Suprapubic skin (tissue), 4 donors: ENCODE measurements around the gene CASP9. TPM values are rescaled to one million over a fixed set of nuclear protein-coding genes. Genes with fewer than 3 reads are reported as not detected.

Experiments used
- DNase-seq, 2 donors: peaks; one replicate each; pipeline ENCODE4 v3.0.0-alpha.2; 2019; ENCODE audit warnings: low spot score in 2 of 2
- H3K27ac ChIP-seq: fragments of 200-600 bp; sonication (generic); one replicate; pipeline ENCODE4 v1.5.1; 2019
- H3K27me3 ChIP-seq: fragments of 200-600 bp; sonication (generic); one replicate; pipeline ENCODE4 v1.5.1; 2019
- H3K36me3 ChIP-seq: fragments of 200-600 bp; sonication (generic); one replicate; pipeline ENCODE4 v1.5.1; 2019
- H3K4me1 ChIP-seq: fragments of 200-600 bp; sonication (generic); one replicate; pipeline ENCODE4 v1.5.1; 2019
- H3K4me3 ChIP-seq: fragments of 200-600 bp; sonication (generic); one replicate; pipeline ENCODE4 v1.5.1; 2019; ENCODE audit warnings: mild to moderate bottlenecking
- H3K9me3 ChIP-seq: fragments of 200-600 bp; sonication (generic); one replicate; pipeline ENCODE4 v1.5.1; 2019
- CTCF ChIP-seq, 2 donors: fragments of 200-600 bp in 1 of 2; fragments of 450-650 bp in 1 of 2; sonication (generic) in 1 of 2; IDR thresholded peaks; one replicate each; pipeline ENCODE4 v1.5.1; 2016 to 2019; ENCODE audit warnings: antibody characterized with exemption in 2 of 2, mild to moderate bottlenecking in 1 of 2, moderate library complexity in 1 of 2
- EP300 ChIP-seq: sonication (generic); formaldehyde crosslinking; IDR thresholded peaks from one replicate; pipeline ENCODE4 v1.6.1; 2017; ENCODE audit warnings: antibody characterized with exemption
- POLR2A ChIP-seq, 2 donors: fragments of 450-650 bp; IDR thresholded peaks; one replicate each; pipeline ENCODE4 v1.6.1; 2017; ENCODE audit warnings: antibody characterized with exemption in 2 of 2, mild to moderate bottlenecking in 2 of 2, moderate library complexity in 2 of 2
- POLR2AphosphoS5 ChIP-seq, 3 donors: sonication (generic); formaldehyde crosslinking; IDR thresholded peaks; one replicate each; pipeline ENCODE4 v1.6.1; 2017; ENCODE audit warnings: antibody characterized with exemption in 3 of 3
- WGBS: methylation state at CpG from one replicate; pipeline ENCODE4 v1.1.5; 2018; 5-methylcytosine and 5-hydroxymethylcytosine counted together
- total RNA-seq, 4 donors: library from RNA; depleted of rRNA; stranded (reverse); fragments of >200 nt; gene quantifications; one replicate each; pipeline ENCODE4 v1.1.0, GENCODE V29; 2016

CASP9 gene
- total RNA-seq, 4 donors from 2014 or later = 7.0 to 12.6 (median 9.7) TPM

DNA sequence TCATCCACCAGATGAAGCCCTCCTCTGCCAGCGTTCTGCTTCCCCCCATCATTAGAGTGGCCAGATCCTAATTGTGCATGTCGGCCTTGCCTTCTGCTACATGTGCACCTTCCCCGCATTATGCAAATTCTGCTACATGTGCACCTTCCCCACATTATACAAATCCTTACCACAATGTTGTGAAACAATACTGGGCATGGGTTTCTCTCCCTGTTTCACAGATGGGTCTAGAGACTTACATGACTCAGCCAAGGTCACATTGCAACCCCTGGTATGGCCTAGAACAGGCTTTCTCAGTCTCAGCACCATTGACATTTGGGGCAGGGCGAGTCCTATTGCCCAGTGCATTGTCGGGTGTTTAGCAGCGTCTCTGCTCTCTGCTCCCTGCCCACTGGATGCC lies 68.5 kb downstream of the CASP9 start:
- H3K27me3 ChIP-seq = peaks cover 3% of the 10 kb centered on the region
- 83% methylated on average over 6 of the region's 6 CpGs for WGBS
- no peaks in the 10 kb centered on the region for H3K36me3 ChIP-seq
- no peak overlapping the region for H3K4me3 ChIP-seq
- no peak for DNase-seq
- H3K27ac ChIP-seq = no peak overlapping the region
- H3K4me1 ChIP-seq = peaks cover 5% of the 10 kb centered on the region
- no peak for TF ChIP-seq CTCF (IDR thresholded peaks at IDR 0.05)
- TF ChIP-seq POLR2A (IDR thresholded peaks at IDR 0.05) = no peak
- no peak for TF ChIP-seq POLR2AphosphoS5 (IDR thresholded peaks at IDR 0.05)
- no peak for TF ChIP-seq EP300
- H3K9me3 ChIP-seq = no peaks in the 10 kb centered on the region

DNA sequence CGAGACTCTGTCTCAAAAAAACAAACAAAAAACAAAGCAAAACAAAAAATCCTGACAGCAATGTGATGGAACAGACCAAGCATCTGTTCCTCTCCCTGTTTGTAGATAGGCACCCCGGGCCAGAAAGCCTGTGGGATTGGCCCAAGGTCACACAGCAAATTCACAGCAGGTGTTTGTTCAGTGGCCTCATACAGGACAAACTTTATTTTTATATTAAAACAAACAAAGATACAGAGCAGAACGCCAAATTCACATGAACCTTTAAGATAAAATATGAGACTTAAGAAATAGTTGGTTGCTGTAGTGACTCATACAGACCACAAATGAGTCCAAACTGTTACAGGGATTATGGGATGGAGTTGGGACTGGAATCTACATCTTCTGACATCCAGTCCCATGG lies 69.8 kb downstream of the CASP9 start:
- H3K27ac ChIP-seq = no peak overlapping the region
- H3K9me3 ChIP-seq = no peaks in the 10 kb centered on the region
- H3K4me3 ChIP-seq = no peak overlapping the region
- 82% methylated on average over 3 of the region's 3 CpGs for WGBS
- no peaks in the 10 kb centered on the region for H3K4me1 ChIP-seq
- no peak for TF ChIP-seq CTCF (IDR thresholded peaks at IDR 0.05)
- TF ChIP-seq POLR2A (IDR thresholded peaks at IDR 0.05) = no peak
- no peak for TF ChIP-seq EP300
- no peak for TF ChIP-seq POLR2AphosphoS5 (IDR thresholded peaks at IDR 0.05)
- peaks cover 3% of the 10 kb centered on the region for H3K27me3 ChIP-seq
- DNase-seq = no peak
- H3K36me3 ChIP-seq = no peaks in the 10 kb centered on the region

- no peak overlapping the region for H3K27ac ChIP-seq
- no peak for DNase-seq
- H3K27me3 ChIP-seq = peaks cover 3% of the 10 kb centered on the region
- 81% methylated on average over 11 of the region's 11 CpGs for WGBS
- no peaks in the 10 kb centered on the region for H3K4me1 ChIP-seq
- no peak for TF ChIP-seq CTCF (IDR thresholded peaks at IDR 0.05)
- no peak for TF ChIP-seq POLR2AphosphoS5 (IDR thresholded peaks at IDR 0.05)
- no peak for TF ChIP-seq EP300
- no peak for TF ChIP-seq POLR2A (IDR thresholded peaks at IDR 0.05)
- H3K4me3 ChIP-seq = no peak overlapping the region
- no peaks in the 10 kb centered on the region for H3K36me3 ChIP-seq
- no peaks in the 10 kb centered on the region for H3K9me3 ChIP-seq
Measured at GRCh38 chr1:15453734-15454133, 70.3 kb downstream of the CASP9 start.

DNA sequence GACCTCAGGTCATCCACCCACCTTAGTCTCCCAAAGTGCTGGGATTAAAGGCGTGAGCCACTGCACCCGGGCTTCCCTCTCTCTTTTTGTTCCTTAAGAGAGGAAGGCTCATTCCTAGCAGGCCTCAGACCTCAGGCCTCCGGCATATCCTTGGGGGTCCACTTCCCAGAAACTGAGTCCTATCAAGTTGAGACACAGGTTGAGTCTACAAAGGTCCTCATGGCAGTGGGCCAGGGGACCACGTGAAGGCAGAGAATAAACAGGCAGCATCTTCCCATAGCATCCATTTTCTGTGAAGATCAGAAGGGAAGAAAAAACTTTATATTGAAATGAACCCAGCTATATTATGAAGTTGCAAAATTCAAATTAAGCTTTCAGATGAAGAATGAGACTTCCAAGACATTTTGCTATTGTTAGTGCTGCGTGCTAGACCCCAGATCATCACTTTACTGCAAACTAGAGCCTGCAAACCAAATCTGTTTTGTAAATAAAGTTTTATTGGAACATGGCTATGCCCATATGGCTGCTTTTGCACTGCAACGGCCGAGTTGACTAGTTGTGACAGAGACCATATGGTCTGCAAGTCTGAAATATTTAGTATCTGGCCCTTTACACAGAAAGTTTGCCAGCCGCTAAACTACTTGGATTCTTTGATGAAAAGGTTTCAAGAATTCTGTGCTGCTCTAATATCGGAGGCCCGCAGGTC lies 71.0 kb downstream of the CASP9 start:
- H3K4me1 ChIP-seq = no peaks in the 10 kb centered on the region
- H3K27ac ChIP-seq = no peak overlapping the region
- no peak for DNase-seq
- no peak for TF ChIP-seq POLR2AphosphoS5 (IDR thresholded peaks at IDR 0.05)
- TF ChIP-seq POLR2A (IDR thresholded peaks at IDR 0.05) = no peak
- no peak for TF ChIP-seq EP300
- no peak for TF ChIP-seq CTCF (IDR thresholded peaks at IDR 0.05)
- WGBS = 81% methylated on average over 10 of the region's 10 CpGs
- no peak overlapping the region for H3K4me3 ChIP-seq
- H3K27me3 ChIP-seq = peaks cover 3% of the 10 kb centered on the region
- no peaks in the 10 kb centered on the region for H3K9me3 ChIP-seq
- no peaks in the 10 kb centered on the region for H3K36me3 ChIP-seq

DNA sequence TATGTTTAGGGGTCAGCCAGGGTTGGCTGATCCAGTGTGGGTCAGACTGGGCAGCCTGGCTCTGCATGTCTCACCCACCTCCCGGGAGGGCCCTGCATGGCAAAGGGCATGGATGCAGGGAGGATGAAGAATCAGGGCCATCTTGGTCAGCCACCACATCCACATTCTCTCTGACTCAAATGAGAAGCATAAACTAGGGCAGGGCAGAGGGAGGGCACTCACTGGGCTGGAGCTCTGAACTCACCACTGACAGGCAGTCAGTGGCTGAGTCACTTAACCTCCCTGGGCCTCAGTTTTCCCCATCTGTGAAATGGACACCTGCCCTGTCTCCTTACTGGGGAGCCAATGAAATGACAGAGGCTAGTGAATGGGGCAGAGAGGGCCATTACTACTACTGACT lies 71.8 kb downstream of the CASP9 start:
- DNase-seq = no peak
- WGBS = 100% methylated on average over 1 of the region's 1 CpG
- no peaks in the 10 kb centered on the region for H3K36me3 ChIP-seq
- no peaks in the 10 kb centered on the region for H3K9me3 ChIP-seq
- H3K4me1 ChIP-seq = no peaks in the 10 kb centered on the region
- no peak overlapping the region for H3K27ac ChIP-seq
- no peak overlapping the region for H3K4me3 ChIP-seq
- H3K27me3 ChIP-seq = peaks cover 8% of the 10 kb centered on the region
- TF ChIP-seq POLR2AphosphoS5 (IDR thresholded peaks at IDR 0.05) (no peak), CTCF (IDR thresholded peaks at IDR 0.05) (no peak), EP300 (no peak), POLR2A (IDR thresholded peaks at IDR 0.05) (no peak)
